Endothelial cell of umbilical vein (primary cell): ENCODE data around the gene PRLHR.

Source experiments
- EZH2 ChIP-seq: IDR thresholded peaks from 2 replicates; pipeline ENCODE4 v1.6.1; 2012; ENCODE audit warnings: borderline replicate concordance, low read depth, mild to moderate bottlenecking, moderate library complexity, low read length, inconsistent platforms; ENCODE audit not compliant: severe bottlenecking
- FOS ChIP-seq: IDR thresholded peaks from 2 replicates; pipeline ENCODE4 v1.6.1; 2011; ENCODE audit warnings: mild to moderate bottlenecking, low read length, moderate library complexity, borderline replicate concordance; ENCODE audit not compliant: insufficient read depth
- GATA2 ChIP-seq: IDR thresholded peaks from 2 replicates; pipeline ENCODE4 v1.7.0; 2011; ENCODE audit warnings: low read depth, mild to moderate bottlenecking, moderate library complexity, mixed read lengths, low read length; ENCODE audit not compliant: insufficient read length, insufficient read depth
- JUN ChIP-seq: IDR thresholded peaks from 2 replicates; pipeline ENCODE4 v1.6.1; 2011; ENCODE audit warnings: borderline replicate concordance, low read depth; ENCODE audit not compliant: insufficient read length, insufficient read depth
- MYC ChIP-seq: IDR thresholded peaks from one replicate; pipeline ENCODE4 v1.6.1; 2011; ENCODE audit warnings: mild to moderate bottlenecking, low read depth, low read length
- POLR2A ChIP-seq: IDR thresholded peaks from 2 replicates; pipeline ENCODE4 v1.6.1; 2012; ENCODE audit warnings: low read depth, mild to moderate bottlenecking, control low read depth, low read length
- POLR2AphosphoS5 ChIP-seq: IDR thresholded peaks from 2 replicates; pipeline ENCODE4 v1.6.1; 2012; ENCODE audit warnings: low read depth, mild to moderate bottlenecking, control low read depth, low read length, moderate library complexity; ENCODE audit not compliant: insufficient read depth
- TF ChIP-seq, protein P1 (sequence below), 2 donors: IDR thresholded peaks; 1 replicate in 1 of 2; 2 replicates in 1 of 2; pipeline ENCODE4 v1.5.1; 2011; ENCODE audit warnings: low read length in 2 of 2, mild to moderate bottlenecking in 2 of 2, moderate library complexity in 2 of 2, control low read depth in 1 of 2, inconsistent platforms in 1 of 2, low read depth in 1 of 2; ENCODE audit not compliant: insufficient read depth in 1 of 2; ENCODE audit errors: extremely low read depth in 1 of 2
- TF ChIP-seq, protein P2 (sequence below): IDR thresholded peaks from 2 replicates; pipeline ENCODE4 v1.6.1; 2011; ENCODE audit not compliant: insufficient read depth, insufficient read length

DNA sequence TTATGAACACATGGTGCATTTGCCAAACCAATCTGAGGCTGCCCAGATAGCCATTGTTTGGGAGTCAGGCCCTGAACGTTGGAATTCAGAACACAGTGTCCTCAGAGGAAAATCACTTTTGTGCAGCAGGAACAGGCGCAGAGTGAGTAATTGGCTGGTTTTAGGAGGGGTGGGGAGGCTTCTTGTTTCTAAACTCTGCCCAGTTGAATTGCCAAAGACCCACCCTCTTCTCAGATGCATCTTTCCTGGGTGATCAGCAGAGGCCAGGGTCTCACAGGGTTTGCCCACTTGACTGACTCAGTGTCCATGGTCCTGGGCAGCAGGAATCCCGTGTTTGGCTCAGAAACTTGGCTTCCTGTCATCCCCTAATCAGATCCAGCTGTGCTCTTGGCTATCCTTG, 24.3 kb downstream of the PRLHR start:
- TF ChIP-seq, protein P1, sequence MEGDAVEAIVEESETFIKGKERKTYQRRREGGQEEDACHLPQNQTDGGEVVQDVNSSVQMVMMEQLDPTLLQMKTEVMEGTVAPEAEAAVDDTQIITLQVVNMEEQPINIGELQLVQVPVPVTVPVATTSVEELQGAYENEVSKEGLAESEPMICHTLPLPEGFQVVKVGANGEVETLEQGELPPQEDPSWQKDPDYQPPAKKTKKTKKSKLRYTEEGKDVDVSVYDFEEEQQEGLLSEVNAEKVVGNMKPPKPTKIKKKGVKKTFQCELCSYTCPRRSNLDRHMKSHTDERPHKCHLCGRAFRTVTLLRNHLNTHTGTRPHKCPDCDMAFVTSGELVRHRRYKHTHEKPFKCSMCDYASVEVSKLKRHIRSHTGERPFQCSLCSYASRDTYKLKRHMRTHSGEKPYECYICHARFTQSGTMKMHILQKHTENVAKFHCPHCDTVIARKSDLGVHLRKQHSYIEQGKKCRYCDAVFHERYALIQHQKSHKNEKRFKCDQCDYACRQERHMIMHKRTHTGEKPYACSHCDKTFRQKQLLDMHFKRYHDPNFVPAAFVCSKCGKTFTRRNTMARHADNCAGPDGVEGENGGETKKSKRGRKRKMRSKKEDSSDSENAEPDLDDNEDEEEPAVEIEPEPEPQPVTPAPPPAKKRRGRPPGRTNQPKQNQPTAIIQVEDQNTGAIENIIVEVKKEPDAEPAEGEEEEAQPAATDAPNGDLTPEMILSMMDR (IDR thresholded peaks at IDR 0.05; ENCODE audit: extremely low read depth in 1 of 2, insufficient read depth in 1 of 2, low read depth in 1 of 2, low read length in 2 of 2): no peak
- no peak for TF ChIP-seq FOS
- no peak for TF ChIP-seq MYC
- TF ChIP-seq POLR2A: no peak
- TF ChIP-seq EZH2: no peak
- TF ChIP-seq POLR2AphosphoS5: no peak
- TF ChIP-seq GATA2: no peak
- TF ChIP-seq, protein P2, sequence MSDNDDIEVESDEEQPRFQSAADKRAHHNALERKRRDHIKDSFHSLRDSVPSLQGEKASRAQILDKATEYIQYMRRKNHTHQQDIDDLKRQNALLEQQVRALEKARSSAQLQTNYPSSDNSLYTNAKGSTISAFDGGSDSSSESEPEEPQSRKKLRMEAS: no peak
- TF ChIP-seq JUN: no peak
